Endothelial cell of umbilical vein (primary cell): Measurements from ENCODE around the gene MLIP.

Source experiments
- CTCF ChIP-seq, 2 donors: IDR thresholded peaks; 1 replicate in 1 of 2; 2 replicates in 1 of 2; pipeline ENCODE4 v1.5.1; 2011; ENCODE audit warnings: low read length in 2 of 2, mild to moderate bottlenecking in 2 of 2, moderate library complexity in 2 of 2, control low read depth in 1 of 2, inconsistent platforms in 1 of 2, low read depth in 1 of 2; ENCODE audit not compliant: insufficient read depth in 1 of 2; ENCODE audit errors: extremely low read depth in 1 of 2
- EZH2 ChIP-seq: IDR thresholded peaks from 2 replicates; pipeline ENCODE4 v1.6.1; 2012; ENCODE audit warnings: borderline replicate concordance, low read depth, mild to moderate bottlenecking, moderate library complexity, low read length, inconsistent platforms; ENCODE audit not compliant: severe bottlenecking
- FOS ChIP-seq: IDR thresholded peaks from 2 replicates; pipeline ENCODE4 v1.6.1; 2011; ENCODE audit warnings: mild to moderate bottlenecking, low read length, moderate library complexity, borderline replicate concordance; ENCODE audit not compliant: insufficient read depth
- GATA2 ChIP-seq: IDR thresholded peaks from 2 replicates; pipeline ENCODE4 v1.7.0; 2011; ENCODE audit warnings: low read depth, mild to moderate bottlenecking, moderate library complexity, mixed read lengths, low read length; ENCODE audit not compliant: insufficient read length, insufficient read depth
- JUN ChIP-seq: IDR thresholded peaks from 2 replicates; pipeline ENCODE4 v1.6.1; 2011; ENCODE audit warnings: borderline replicate concordance, low read depth; ENCODE audit not compliant: insufficient read length, insufficient read depth
- MAX ChIP-seq: IDR thresholded peaks from 2 replicates; pipeline ENCODE4 v1.6.1; 2011; ENCODE audit not compliant: insufficient read depth, insufficient read length
- MYC ChIP-seq: IDR thresholded peaks from one replicate; pipeline ENCODE4 v1.6.1; 2011; ENCODE audit warnings: mild to moderate bottlenecking, low read depth, low read length
- POLR2A ChIP-seq: IDR thresholded peaks from 2 replicates; pipeline ENCODE4 v1.6.1; 2012; ENCODE audit warnings: low read depth, mild to moderate bottlenecking, control low read depth, low read length
- POLR2AphosphoS5 ChIP-seq: IDR thresholded peaks from 2 replicates; pipeline ENCODE4 v1.6.1; 2012; ENCODE audit warnings: low read depth, mild to moderate bottlenecking, control low read depth, low read length, moderate library complexity; ENCODE audit not compliant: insufficient read depth

GRCh38 chr6:54315656-54316055 lies 204.4 kb downstream of the MLIP start:
- TF ChIP-seq GATA2 (no peak), CTCF (IDR thresholded peaks at IDR 0.05; ENCODE audit: extremely low read depth in 1 of 2, insufficient read depth in 1 of 2, low read depth in 1 of 2, low read length in 2 of 2) (no peak), EZH2 (no peak), POLR2AphosphoS5 (no peak), POLR2A (no peak), JUN (no peak), MAX (no peak), MYC (no peak), FOS (no peak)
